ENCODE measurements around the gene NYAP2.

NYAP2 gene

DNA sequence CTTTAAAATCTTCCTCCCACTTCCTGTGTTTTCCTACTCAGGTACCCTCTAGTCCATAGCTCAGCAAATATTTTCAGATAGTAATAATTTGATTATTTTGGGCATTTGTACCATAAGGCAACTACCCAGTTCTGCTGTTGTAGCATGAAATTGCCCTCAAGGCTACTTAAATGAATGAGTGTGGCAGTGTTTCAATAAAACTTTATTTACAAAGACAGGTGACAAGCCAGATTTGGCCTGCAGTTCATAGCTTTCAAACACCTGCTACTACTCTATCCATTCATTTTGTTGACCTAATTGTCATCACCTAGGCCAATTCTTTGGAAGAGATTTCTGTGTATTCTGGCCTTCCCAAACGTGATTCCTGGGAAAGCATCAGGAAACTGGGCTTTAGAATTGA is 28.9 kb downstream of the NYAP2 start:
- DNase-seq (ENCODE audit: low read depth in 2 of 2) = no peak

DNA sequence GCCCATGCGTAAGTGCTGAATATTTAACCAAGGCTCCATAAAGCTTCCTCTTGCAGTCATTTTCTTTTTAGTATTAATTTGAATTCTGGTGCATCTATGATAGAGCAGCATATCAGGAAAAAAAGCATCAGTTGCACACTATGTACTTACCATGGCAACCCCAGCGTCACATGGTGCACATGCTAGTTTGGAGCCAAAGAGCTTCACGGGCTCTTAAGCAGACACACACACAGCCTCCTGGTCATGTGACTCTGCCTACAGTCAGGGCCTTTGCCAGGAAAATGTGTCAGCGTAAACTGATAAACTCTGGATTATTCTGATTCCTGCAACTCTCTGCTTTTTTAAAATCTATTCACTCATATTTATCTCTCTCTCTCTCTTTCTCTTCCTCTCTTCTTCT is 30.2 kb downstream of the NYAP2 start:
- no peak for DNase-seq (ENCODE audit: low read depth in 2 of 2)

DNA sequence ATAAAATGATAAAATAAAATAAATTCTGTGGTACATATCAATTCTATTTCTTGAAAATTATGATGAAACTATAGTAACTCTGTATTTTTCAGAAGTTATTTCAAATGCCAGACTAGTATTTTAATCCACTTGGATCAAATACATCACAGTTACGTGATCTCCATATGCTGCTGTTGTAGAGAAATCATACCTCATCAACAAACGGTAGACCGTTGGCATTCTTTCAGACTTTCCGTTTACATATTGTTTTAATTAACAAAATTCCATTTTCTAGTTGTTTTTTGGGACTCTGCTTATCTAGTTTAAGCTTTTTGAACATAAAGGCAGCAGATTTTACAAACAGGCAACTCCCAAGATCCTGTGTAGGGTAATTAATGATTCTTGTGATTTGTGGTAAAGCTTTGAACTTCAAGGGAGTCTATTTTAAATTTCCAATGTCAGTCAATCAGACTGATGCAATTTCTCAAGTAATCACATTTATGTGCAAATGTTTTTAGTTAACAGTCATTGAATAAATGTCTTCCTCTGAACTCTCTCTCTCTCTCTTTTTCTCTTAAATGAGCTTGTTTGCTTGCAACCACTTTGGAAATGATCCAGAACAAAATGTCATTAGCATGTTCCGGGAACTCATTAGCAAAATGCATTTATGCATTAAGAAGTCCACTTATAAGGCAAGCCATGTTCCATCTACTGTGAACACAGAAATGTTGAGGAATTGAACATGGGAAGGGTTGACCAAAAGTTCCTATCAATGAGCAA is 31.8 kb downstream of the NYAP2 start:
- DNase-seq (ENCODE audit: low read depth in 2 of 2) = no peak

DNA sequence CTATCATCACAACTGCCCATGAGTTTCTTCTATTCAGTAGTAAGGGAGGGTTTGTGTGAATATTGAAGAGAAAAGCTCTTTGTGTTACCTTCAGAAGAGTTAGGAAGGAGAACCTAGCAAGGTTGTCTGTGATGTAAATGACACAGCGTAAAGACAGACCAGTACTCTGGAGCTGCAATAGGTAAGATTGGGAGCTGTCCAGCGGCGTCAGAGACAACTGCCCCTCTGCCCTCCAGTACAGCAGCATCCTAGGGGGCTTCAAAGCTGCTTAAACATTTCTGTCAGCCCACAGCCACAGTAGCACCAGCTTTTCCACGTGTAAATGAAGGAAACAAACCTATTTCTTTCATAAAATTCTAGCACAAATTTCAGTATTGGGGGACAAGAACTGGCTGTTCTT is 34.5 kb downstream of the NYAP2 start:
- DNase-seq (ENCODE audit: low read depth in 2 of 2) = no peak

DNA sequence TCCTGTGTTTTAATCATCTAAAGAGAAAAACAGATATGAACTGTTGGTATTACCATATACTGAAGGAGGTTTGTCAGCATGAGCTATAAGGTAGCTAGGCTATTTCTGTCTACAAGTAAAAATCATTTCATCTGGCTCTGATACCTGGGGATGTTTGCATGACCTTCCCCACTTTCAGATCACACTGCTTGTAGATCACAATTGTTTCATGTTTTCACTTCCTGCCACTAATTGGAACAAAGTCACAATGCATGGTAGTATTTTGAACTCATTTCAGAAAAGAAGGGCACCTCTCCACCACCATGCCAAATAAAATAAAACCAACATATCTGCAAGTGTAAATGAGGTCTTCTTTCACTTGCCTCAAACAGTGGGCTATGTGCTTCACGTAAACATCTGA is 37.8 kb downstream of the NYAP2 start:
- DNase-seq (ENCODE audit: low read depth in 2 of 2) = no peak

DNA sequence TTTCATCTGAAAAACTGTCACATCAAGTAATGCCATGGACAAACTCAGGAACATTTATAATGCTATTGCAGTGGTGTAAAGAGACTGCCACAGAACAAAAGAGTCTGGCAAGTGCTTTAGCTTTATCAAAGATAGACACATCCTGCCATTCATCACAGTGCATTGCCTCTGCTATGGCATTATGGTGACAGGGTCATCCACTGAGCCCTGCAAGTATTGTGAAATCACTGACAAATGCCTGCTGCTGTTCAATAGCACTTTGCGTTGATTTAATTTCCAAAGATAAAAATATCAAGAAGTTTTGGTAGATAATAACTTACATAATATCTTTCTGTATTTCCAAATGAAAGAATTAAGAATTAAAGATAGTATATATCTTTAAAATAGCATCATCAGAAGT is 38.7 kb downstream of the NYAP2 start:
- no peak for DNase-seq (ENCODE audit: low read depth in 2 of 2)

DNA sequence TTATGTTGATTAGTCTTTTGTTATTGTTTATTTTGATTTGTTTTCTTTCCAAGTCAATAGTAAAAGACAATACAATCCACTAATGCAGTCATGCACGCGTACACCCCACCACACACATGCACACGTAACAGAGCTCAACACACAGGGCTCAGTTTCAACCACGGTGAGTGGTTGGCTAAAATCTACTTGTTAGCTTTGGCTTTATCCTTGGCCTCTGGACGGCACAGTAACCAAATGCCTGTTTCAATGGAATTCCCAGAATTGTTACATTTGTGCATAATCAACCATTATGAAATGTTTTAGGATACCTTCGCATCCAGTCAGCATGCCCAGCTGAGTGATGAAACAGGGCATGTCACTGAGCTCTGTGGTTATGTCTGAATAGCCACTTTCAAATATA is 53.2 kb downstream of the NYAP2 start:
- no peak for DNase-seq (ENCODE audit: low read depth in 2 of 2)

DNA sequence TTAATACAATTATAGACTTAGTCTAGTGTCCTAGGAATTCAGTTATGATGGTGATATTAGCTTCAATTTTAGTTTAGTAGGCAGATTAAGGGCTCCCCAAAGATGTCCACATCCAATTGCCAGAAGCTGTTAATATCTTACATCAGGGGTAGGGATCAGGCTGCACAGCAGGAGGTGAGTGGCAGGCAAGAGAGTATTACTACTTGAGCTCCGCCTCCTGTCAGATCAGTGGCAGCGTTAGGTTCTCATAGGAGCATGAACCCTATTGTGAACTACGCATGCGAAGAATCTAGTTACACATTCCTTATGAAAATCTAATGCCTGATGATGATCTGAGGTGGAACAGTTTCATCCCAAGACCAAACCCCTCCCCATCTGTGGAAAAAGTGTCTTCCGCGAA is 54.9 kb downstream of the NYAP2 start:
- no peak for DNase-seq (ENCODE audit: low read depth in 2 of 2)

DNA sequence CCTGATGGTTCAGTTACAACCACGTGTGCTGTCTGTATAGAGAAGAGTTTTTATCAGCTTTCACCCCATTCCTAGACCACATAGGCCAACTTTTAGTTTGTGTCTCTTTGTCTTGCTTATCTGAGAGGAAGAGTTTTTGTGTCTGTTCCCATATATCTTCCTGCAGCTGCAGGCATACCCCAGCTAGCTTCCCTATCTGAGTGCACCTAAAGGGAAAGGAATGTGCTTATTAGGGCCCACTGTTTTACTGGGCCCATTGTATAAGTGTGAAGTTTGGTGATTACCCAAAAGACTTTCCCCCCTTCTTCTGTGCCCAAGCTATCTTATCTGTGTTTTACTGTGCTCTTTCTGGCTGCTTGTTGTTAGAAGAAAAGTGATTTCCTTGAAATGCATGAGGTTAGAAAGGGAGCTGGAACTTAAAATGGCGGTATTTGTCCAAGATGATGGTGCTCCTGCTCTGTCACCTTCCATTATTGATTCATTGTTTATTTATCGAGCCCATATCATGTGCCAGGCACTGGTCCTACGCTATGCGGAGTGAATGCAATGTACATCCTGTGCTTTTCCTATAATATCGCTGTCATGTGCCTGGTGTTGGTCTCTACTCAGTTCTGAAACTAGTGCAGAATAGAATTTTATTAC is 57.2 kb downstream of the NYAP2 start:
- no peak for DNase-seq (ENCODE audit: low read depth in 2 of 2)

DNA sequence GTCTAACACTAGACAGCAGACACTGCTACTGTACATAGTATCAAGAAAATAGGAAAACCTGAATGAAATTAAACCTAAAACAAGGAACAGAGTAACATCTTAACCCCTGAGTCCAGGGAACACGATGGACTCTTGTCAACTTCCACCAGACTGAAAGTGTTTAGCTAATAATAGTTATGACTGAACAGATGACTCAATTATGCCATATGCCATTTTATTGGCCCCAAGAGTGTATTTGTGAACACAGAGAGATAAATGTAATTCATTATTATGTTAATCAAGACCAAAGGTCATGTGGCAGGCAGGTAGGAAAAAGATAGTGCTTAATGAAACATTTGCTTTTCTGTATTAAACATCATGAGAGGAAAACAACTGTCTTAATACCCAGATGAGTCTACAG is 58.0 kb downstream of the NYAP2 start:
- DNase-seq (ENCODE audit: low read depth in 2 of 2) = no peak

DNA sequence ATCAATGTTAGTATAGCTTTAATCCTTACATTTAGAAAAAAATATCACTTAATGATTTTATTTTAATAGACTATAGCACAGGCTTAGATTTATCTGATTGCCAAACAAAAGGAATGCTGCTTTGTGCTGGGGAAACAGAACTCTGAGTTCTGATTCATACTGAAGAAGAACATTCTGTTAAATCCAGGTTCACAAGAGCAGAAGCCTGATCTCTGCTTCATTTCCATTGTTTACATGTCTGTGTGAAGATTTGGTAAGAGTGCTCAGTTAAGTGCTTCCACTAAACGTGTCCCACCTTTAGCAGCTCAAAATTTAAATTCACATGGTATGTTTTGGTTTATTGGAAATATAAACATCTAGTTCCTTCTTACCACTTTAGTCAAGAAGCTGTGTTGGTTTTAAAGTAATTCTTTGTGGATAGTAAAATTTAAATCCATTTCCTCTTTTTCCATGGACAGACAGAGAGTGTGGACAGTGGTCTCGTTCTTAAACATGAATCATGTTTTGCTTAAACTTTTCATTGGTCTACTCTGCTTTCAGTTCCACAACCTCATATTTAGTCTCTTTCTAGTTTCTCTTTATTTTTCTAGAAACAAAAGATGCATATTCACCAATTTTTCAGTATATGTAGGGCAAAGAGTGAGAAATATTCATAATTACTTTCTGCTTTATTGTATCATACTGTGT is 59.1 kb downstream of the NYAP2 start:
- DNase-seq (ENCODE audit: low read depth in 2 of 2) = no peak

DNA sequence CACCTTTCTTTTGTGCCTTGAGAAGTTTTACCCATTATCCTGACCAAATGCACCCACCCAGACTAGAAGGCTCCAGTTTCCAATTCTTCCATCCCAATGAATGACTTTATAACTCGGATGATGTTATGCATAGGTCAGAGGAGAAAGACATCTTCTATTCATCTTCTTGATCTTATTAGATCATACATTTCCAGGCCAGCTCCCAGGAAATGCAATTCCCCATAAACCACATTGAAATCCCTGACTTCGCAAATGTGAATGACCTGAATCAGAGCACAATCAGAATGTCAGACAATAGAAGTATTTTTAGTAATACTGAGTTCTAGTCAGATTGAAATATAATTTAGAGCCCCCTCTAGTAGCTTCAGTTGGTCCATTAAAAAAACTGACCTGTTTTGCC is 62.9 kb downstream of the NYAP2 start:
- DNase-seq (ENCODE audit: low read depth in 2 of 2) = no peak

DNA sequence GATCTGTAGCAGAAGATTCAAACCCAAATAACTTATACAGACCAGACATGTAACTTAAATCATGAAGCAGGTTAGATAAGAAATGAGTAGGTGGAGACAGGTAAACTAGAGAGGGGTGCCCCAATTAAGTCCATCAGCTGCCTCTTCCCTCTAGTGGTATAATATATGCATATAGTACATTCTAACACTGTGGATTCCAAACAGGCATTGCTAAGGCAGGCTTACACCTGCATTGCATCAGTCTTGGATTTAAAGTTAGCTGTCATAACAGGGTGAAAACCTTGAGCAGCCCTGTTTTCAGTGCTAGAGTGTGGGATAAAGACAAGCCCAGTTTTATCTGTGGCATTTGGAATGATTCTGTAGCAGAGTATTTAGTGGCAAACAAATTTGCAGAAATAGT is 63.4 kb downstream of the NYAP2 start:
- no peak for DNase-seq (ENCODE audit: low read depth in 2 of 2)

DNA sequence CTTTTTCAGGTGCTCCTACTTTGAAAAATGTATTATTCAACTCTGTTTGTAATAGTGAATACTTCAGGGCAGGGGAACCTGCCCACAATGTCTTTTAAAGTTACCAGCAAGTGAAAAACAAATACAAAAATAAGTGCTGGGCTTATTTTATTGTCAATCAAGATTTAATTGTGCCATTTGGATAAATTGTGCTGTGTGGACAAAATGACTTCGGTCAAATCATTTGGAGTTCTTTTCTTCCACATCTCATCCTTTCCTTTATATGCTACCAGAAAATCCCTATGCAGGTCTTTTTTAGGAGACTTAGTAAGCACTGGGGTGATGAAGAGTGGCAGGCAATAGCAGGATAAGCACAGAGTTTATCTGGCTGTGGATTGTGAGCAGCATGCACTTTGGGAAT is 63.9 kb downstream of the NYAP2 start:
- DNase-seq (ENCODE audit: low read depth in 2 of 2) = no peak

DNA sequence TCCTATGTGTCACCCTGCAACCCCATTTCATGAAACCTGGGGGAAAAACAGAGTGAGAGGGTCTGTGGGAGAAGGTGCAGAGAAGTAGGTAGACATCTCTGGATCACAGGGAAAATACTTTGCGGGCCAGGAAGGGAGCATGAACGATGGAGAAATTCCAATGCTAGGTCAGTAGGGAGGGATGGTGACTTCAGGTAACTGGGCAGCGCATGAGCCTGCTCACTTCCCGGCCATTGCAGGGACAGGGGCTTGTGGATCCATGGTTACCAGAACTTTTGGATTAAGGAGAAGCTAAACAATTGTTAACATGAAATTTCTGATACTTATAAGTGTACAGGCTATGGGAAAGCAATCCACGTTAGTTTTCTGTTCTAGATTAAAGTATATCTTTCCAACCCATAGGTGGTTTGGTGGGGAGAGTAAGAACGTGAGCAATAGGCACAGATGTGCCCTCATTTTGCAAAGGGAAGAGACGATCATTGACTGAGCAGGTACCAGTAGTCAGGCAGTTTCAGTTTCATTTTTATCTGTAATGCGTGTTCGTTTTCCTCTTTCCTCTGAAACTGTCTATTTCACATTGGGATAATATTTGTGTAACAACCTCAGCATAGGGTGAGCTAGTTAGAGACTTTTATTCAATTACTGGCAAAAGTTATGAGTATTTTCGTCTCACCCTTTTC is 65.0 kb downstream of the NYAP2 start:
- no peak for DNase-seq (ENCODE audit: low read depth in 2 of 2)

DNA sequence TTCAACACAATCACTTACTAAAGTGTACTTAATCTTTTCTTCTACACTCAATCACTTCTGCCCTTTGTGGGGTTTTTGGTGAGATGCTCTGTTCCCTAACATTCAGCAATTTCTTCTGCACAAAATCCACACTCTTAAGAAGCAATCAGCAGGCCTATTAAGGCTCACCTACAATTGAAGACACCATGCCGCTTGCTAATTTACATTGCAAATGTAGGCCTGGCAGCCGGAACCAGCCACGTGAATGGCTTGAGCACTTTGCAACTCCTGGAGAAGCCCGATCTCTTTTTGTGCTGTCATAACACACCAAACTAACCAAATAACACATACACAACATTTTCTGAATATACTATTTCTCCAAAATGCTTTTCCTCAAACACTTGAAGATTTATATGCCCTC is 66.3 kb downstream of the NYAP2 start:
- DNase-seq (ENCODE audit: low read depth in 2 of 2) = no peak

DNA sequence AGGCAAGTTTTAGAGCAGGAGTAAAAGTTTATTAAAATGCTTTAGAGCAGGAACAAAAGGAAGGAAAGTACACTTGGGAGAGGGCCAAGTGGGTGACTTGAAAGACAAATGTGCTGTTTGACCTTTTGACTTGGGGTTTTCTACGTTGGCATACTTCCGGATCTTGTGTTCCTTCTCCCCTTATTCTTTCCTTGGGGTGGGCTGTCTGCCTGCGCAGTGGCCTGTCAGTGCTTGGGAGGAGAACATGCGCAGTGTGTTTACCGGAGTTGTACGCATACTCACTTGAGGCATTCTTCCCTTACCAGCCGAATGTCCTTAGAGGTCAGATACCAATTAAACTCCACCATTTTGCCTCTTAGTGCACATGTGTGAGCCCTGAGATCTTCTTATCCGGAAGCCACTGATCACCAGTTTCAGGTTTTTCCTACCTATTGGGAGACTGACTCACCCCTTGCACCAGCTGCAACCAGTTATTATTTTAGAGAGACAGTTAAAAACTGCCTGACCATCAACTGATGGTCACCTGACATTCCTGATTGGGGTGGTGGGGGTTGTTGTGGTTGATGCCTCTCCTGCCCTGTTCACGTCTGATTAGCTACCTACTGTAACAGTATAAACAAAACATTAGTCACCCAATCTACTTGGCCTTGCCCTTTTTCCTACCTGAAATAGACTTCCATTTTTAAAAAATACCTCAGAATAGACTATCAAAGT is 67.5 kb downstream of the NYAP2 start:
- no peak for DNase-seq (ENCODE audit: low read depth in 2 of 2)

DNA sequence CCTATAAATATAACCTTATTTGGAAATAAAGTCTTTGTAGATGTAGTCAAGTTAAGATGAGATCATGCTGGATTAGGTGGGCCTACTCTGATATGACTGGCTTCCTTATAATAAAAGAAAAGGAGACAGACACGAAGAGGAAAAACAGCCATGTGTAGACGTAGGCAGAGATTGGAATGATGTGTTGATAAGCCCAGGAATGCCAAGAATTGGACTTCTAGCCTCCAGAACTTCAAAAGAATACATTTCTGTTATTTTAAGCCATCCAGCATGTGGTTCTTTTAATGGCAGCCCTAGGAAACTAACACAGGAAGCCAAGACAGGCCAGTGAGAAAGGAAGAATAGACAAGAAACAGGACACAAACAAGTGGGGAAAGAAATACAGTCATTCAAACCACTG is 68.6 kb downstream of the NYAP2 start:
- no peak for DNase-seq (ENCODE audit: low read depth in 2 of 2)

DNA sequence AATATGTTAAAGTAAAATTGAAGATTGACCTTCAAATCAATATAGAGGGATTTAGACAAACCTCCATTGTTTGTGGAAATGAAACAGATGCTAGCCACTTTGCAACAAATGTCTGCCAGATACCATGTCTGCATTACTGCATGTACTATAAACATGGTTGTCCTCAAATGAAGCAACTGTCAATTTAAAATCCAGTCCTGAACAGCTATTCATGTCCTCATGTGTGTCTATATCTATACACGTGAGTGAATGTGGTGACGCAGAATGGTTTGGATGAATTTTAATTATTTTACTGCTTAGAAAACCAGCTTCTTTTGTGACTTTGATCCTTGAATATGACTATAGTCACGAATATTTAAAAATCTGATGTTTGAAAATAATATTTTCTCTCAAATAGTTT is 71.5 kb downstream of the NYAP2 start:
- DNase-seq (ENCODE audit: low read depth in 2 of 2) = no peak

DNA sequence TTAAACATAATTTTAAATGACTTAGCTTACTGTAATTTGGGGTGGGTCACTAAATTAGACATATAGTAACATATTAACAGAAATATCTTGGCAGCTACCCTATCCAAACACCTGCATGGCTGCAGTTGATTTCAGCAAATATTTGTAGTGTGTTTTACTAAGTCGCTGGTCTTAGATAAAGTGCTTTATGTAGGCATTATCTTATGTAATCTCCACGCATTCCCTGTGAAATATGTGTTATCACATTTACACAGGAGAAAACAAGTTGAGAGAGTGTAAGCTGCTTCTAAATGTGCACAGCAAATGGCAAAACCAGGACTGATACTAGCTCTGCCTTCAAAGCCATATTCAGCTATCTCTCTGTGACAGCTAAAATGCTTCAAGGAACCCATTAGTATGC is 72.0 kb downstream of the NYAP2 start:
- no peak for DNase-seq (ENCODE audit: low read depth in 2 of 2)

DNA sequence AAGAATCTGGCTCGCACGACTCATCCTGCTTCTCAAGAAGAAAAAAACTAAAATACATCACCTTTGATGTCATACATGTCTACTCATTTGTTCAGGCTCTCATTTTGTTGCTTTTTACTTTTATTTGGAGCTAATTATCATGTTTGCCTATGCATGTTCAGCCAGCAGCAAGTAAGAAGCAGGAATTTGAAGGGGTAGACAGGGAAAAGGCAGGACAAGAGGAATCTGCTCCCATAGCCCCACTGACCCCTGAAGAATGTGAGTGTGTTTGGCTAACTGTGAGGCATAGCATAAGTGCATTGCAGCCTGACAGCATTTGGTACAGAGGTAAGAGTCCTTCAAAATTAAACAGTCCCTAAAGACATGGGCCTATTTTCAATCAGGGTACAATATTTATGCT is 72.7 kb downstream of the NYAP2 start:
- no peak for DNase-seq (ENCODE audit: low read depth in 2 of 2)

DNA sequence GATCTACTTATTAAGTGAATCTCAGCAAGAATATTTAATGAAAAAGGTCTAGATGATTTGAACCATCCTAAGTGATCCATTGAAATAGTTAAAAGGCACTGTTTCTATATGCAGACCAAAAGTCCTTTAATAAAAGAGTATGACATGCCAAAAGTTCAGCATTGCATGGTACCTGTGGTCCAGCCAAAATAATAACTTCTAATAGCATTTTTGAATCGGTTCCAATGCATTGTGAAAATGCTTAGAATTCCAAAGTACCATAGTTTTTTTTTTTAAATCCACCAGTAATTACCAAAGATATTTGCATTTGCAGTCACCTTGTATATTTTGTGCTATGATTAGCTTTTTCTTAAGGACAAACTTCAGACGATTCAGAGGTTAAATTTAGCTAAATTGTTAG is 79.9 kb downstream of the NYAP2 start:
- no peak for DNase-seq (ENCODE audit: low read depth in 2 of 2)

Data from stimulated activated CD4-positive, alpha-beta T cell treated with anti-CD3 and anti-CD28 coated beads, Interleukin-15, amount 100 ng/mL, for 48 hours (primary cell).